GM23338 (cell line): ENCODE measurements around the gene YAP1. TPM values are rescaled to one million over a fixed set of nuclear protein-coding genes. Genes with fewer than 3 reads are reported as not detected.

Experiments used
- ATAC-seq: fragments of 200-7000 bp; cut with Tn5 transposase; 3 replicates; pipeline ENCODE4 v1.9.1; 2020
- DNase-seq: peaks from one replicate; pipeline ENCODE4 v3.0.0-alpha.2; 2015; ENCODE audit warnings: low spot score
- H2AFZ ChIP-seq: fragments of 200-600 bp; sonication (generic); 2 replicates; pipeline ENCODE4 v1.8.0; 2016; ENCODE audit warnings: antibody characterized with exemption, mild to moderate bottlenecking, moderate library complexity
- H3F3A ChIP-seq: fragments of 200-600 bp; sonication (generic); replicated peaks from 2 replicates; pipeline ENCODE4 v1.8.0; 2017; ENCODE audit warnings: antibody characterized with exemption, mixed run types, low read depth
- H3K27ac ChIP-seq: fragments of 200-600 bp; sonication (generic); 2 replicates; pipeline ENCODE4 v1.6.1; 2016; ENCODE audit warnings: low read depth
- H3K27me3 ChIP-seq: fragments of 200-600 bp; sonication (generic); 2 replicates; pipeline ENCODE4 v1.8.0; 2016; ENCODE audit warnings: mild to moderate bottlenecking, mixed run types, moderate library complexity; ENCODE audit not compliant: insufficient read depth
- H3K36me3 ChIP-seq: fragments of 200-600 bp; sonication (generic); 2 replicates; pipeline ENCODE4 v1.8.0; 2016; ENCODE audit warnings: mild to moderate bottlenecking; ENCODE audit not compliant: insufficient read depth
- H3K4me1 ChIP-seq: fragments of 200-600 bp; sonication (generic); 2 replicates; pipeline ENCODE4 v1.8.0; 2016; ENCODE audit warnings: mild to moderate bottlenecking, moderate library complexity; ENCODE audit not compliant: insufficient read depth
- H3K4me2 ChIP-seq: fragments of 200-600 bp; sonication (generic); 2 replicates; pipeline ENCODE4 v1.7.1; 2017; ENCODE audit warnings: mixed run types
- H3K4me3 ChIP-seq: fragments of 200-600 bp; sonication (generic); 2 replicates; pipeline ENCODE4 v1.6.1; 2016; ENCODE audit warnings: mixed run types
- H3K79me2 ChIP-seq: fragments of 200-600 bp; sonication (generic); replicated peaks from 2 replicates; pipeline ENCODE4 v1.8.0; 2017; ENCODE audit warnings: mild to moderate bottlenecking; ENCODE audit not compliant: insufficient read depth
- H3K9me2 ChIP-seq: fragments of 200-600 bp; sonication (generic); 2 replicates; pipeline ENCODE4 v1.8.0; 2017; ENCODE audit not compliant: insufficient read depth
- H4K20me1 ChIP-seq: fragments of 200-600 bp; sonication (generic); replicated peaks from 2 replicates; pipeline ENCODE4 v1.8.0; 2017; ENCODE audit warnings: mild to moderate bottlenecking; ENCODE audit not compliant: insufficient read depth
- H3K27ac Mint-ChIP-seq: 2 replicates; pipeline ENCODE4 v1.8.0; 2020; ENCODE audit warnings: inconsistent platforms, mild to moderate bottlenecking, moderate library complexity, mixed read lengths
- H3K27me3 Mint-ChIP-seq: 3 replicates; pipeline ENCODE4 v1.8.0; 2022; ENCODE audit warnings: low read depth, mild to moderate bottlenecking, moderate library complexity, mixed read lengths, inconsistent platforms; ENCODE audit not compliant: insufficient read depth, poor library complexity
- H3K36me3 Mint-ChIP-seq: 3 replicates; pipeline ENCODE4 v1.8.0; 2021; ENCODE audit warnings: low read depth, mild to moderate bottlenecking, inconsistent platforms, moderate library complexity, mixed read lengths
- H3K4me1 Mint-ChIP-seq: 3 replicates; pipeline ENCODE4 v1.8.0; 2020; ENCODE audit warnings: mild to moderate bottlenecking, inconsistent platforms, mixed read lengths
- H3K4me3 Mint-ChIP-seq: 3 replicates; pipeline ENCODE4 v1.8.0; 2021; ENCODE audit warnings: moderate library complexity, mild to moderate bottlenecking, inconsistent platforms, mixed read lengths
- H3K9me3 Mint-ChIP-seq: 3 replicates; pipeline ENCODE4 v1.8.0; 2020; ENCODE audit warnings: moderate library complexity, mild to moderate bottlenecking, inconsistent platforms, mixed read lengths
- CREB1 ChIP-seq: fragments of 250-450 bp; sonication (Bioruptor Pico); IDR thresholded peaks from 2 replicates; pipeline ENCODE4 v1.5.0; 2020; ENCODE audit warnings: low read depth, mild to moderate bottlenecking, moderate library complexity
- EZH2 ChIP-seq: fragments of 200-600 bp; sonication (generic); IDR thresholded peaks from one replicate; pipeline ENCODE4 v1.8.0; 2017; ENCODE audit warnings: antibody characterized with exemption, mild to moderate bottlenecking, low read depth; ENCODE audit not compliant: unreplicated experiment
- EZH2phosphoT487 ChIP-seq: fragments of 200-600 bp; sonication (generic); IDR thresholded peaks from one replicate; pipeline ENCODE4 v1.8.1; 2018; ENCODE audit warnings: antibody characterized with exemption; ENCODE audit not compliant: unreplicated experiment
- JUNB ChIP-seq: IDR thresholded peaks from one replicate; pipeline ENCODE4 v1.6.1; 2016; ENCODE audit warnings: antibody characterized with exemption; ENCODE audit not compliant: unreplicated experiment
- NANOG ChIP-seq: IDR thresholded peaks from 2 replicates; pipeline ENCODE4 v1.6.1; 2016; ENCODE audit warnings: antibody characterized with exemption, borderline replicate concordance
- POLR2AphosphoS5 ChIP-seq: IDR thresholded peaks from 2 replicates; pipeline ENCODE4 v1.6.1; 2016; ENCODE audit warnings: antibody characterized with exemption, low read depth
- STAT1 ChIP-seq: IDR thresholded peaks from one replicate; pipeline ENCODE4 v1.6.1; 2016; ENCODE audit warnings: antibody characterized with exemption; ENCODE audit not compliant: unreplicated experiment
- ZNF114 ChIP-seq: fragments of 250-450 bp; sonication (Bioruptor Pico); IDR thresholded peaks from 2 replicates; pipeline ENCODE4 v1.5.0; 2020; ENCODE audit warnings: mild to moderate bottlenecking, moderate library complexity
- ZNF331 ChIP-seq: fragments of 250-450 bp; sonication (Bioruptor Pico); IDR thresholded peaks from 2 replicates; pipeline ENCODE4 v1.5.0; 2020; ENCODE audit warnings: low read depth, mild to moderate bottlenecking, moderate library complexity
- polyA plus RNA-seq: library from polyadenylated mRNA; unstranded; fragments of >200 nt; fragmentation: Nextera tagmentation; extraction: Ambion mirVana; gene quantifications from 2 replicates; pipeline ENCODE4 v1.2.1, GENCODE V29; 2016
- total RNA-seq: library from RNA; depleted of rRNA; stranded (reverse); fragments of >200 nt; shearing (Covaris generic); gene quantifications from 2 replicates; pipeline ENCODE4 v1.2.3, GENCODE V29; 2014
- TF ChIP-seq, protein P1 (sequence below): IDR thresholded peaks from 2 replicates; pipeline ENCODE4 v1.6.1; 2016; ENCODE audit warnings: antibody characterized with exemption
- TF ChIP-seq, protein P2 (sequence below), 2 experiments: fragments of 200-600 bp in 1 of 2; sonication (generic) in 1 of 2; conservative IDR thresholded peaks; 2 replicates each; pipeline versions ENCODE4 v1.5.1 to v1.6.1; 2016 to 2017; ENCODE audit warnings: antibody characterized with exemption in 2 of 2, low read depth in 2 of 2, mild to moderate bottlenecking in 2 of 2, moderate library complexity in 1 of 2

YAP1 gene
- total and polyA plus RNA-seq, 2 experiments from 2014 or later = 17.2 to 155 TPM

DNA sequence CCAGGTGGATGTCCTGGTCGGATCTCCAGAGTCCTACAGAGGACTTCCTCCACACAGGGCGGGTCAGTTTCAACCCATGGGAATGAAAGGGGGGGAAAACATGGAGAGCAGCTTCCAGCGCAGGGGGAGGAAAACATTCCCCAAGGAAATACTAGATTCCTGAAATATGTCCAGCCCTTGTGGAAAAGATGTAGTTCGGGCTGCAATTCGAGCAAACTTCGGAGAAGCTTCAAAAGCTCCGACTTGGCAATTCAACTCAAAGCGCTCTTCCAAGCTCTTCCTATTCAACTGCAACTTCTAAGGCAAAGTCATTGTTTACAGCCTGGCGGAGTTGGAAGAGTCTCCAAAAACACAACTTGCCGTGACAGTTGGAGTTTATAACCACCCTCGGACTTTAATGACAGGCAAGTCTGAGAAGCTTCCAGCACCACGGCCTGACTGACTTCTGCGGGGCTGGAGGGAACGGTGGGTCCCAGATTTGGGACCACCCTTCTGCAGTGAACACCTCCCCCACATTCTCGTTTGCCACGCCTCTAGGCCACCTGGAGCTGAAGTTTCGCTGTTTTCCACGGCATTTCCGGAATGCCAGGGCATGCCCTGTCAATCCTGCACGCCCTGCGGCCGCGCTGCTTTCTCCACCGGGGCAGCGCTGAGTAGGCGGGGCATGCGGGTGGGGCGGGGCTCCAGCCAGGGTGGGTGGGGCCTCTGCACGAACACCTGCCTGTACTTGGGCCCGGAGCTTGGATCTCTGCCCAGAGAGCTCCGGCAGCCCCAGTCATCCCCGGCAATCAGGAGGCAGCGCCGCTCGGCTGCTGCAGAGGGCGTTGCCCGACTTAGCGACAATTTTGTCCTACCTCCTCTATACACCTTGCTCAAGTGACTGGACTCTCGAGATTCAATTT, 158.1 kb downstream of the YAP1 start:
- Mint-ChIP-seq H3K27ac (peak overlapping the region; percentile 54; the same call in 1 of the 2 replicates), H3K9me3 (no peaks in the 10 kb centered on the region), H3K4me3 (peak overlapping the region; percentile 64), H3K36me3 (no peaks in the 10 kb centered on the region), H3K4me1 (peaks cover 27% of the 10 kb centered on the region), H3K27me3 (peaks cover 10% of the 10 kb centered on the region)
- Histone ChIP-seq H3K79me2 (no peaks in the 10 kb centered on the region), H3K9me2 (no peaks in the 10 kb centered on the region), H3F3A (no peaks in the 10 kb centered on the region; the same call in 1 of the 2 replicates), H3K27me3 (0 out of 2 replicates have a peak, but pooled peaks cover 3% of the 10 kb centered on the region), H3K4me1 (peaks cover 26% of the 10 kb centered on the region), H3K36me3 (no peaks in the 10 kb centered on the region), H2AFZ (peak overlapping the region; percentile 84), H3K4me2 (peak overlapping the region; percentile 91), H4K20me1 (no peaks in the 10 kb centered on the region), H3K4me3 (peak overlapping the region; percentile 63), H3K27ac (peak overlapping the region; percentile 80)
- DNase-seq (peak; percentile 93), ATAC-seq (peak; percentile 98)
- TF ChIP-seq EZH2 (no peak), JUNB (no peak), ZNF114 (CRISPR knock-in tag) (no peak), EZH2phosphoT487 (no peak), ZNF331 (CRISPR knock-in tag) (no peak), CREB1 (no peak), NANOG (no peak), POLR2AphosphoS5 (peak; percentile 39; the same call in 1 of the 2 replicates), STAT1 (no peak)
- TF ChIP-seq, protein P1, sequence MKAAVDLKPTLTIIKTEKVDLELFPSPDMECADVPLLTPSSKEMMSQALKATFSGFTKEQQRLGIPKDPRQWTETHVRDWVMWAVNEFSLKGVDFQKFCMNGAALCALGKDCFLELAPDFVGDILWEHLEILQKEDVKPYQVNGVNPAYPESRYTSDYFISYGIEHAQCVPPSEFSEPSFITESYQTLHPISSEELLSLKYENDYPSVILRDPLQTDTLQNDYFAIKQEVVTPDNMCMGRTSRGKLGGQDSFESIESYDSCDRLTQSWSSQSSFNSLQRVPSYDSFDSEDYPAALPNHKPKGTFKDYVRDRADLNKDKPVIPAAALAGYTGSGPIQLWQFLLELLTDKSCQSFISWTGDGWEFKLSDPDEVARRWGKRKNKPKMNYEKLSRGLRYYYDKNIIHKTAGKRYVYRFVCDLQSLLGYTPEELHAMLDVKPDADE = 0 out of 2 replicates have a peak, but pooled peaks have one; percentile 9
- TF ChIP-seq, protein P2, sequence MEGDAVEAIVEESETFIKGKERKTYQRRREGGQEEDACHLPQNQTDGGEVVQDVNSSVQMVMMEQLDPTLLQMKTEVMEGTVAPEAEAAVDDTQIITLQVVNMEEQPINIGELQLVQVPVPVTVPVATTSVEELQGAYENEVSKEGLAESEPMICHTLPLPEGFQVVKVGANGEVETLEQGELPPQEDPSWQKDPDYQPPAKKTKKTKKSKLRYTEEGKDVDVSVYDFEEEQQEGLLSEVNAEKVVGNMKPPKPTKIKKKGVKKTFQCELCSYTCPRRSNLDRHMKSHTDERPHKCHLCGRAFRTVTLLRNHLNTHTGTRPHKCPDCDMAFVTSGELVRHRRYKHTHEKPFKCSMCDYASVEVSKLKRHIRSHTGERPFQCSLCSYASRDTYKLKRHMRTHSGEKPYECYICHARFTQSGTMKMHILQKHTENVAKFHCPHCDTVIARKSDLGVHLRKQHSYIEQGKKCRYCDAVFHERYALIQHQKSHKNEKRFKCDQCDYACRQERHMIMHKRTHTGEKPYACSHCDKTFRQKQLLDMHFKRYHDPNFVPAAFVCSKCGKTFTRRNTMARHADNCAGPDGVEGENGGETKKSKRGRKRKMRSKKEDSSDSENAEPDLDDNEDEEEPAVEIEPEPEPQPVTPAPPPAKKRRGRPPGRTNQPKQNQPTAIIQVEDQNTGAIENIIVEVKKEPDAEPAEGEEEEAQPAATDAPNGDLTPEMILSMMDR (conservative IDR thresholded peaks at IDR 0.05; ENCODE audit: low read depth in 2 of 2) = peak; percentile 57 to 76

DNA sequence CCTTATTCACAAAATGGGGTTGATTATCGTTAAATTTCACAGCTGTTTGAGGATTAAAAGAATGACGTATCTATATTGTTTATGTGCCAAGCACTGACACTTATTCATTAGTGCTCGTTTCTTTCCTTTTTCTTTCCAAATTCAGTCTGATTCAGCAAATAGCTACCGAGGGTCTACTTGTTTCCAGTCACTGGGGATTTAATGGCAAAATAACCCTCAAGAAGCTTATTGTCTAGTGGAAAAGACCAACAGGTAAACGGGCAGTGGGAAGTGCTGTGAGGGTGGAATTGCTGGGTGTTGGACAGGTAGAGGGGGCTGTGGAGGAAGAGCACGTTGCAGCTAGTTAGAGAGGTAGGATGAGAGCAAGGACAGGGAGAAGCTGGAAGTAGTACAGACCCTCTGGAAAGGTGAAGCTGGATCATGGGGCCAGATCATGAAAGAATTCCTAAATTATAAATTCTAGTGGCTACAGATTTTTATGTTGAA, 158.8 kb downstream of the YAP1 start:
- Histone ChIP-seq H3K4me3 (peak overlapping the region; percentile 57), H3F3A (no peaks in the 10 kb centered on the region; the same call in 1 of the 2 replicates), H3K4me2 (peak overlapping the region; percentile 83), H3K27me3 (0 out of 2 replicates have a peak, but pooled peaks cover 3% of the 10 kb centered on the region), H3K9me2 (no peaks in the 10 kb centered on the region), H3K36me3 (no peaks in the 10 kb centered on the region), H2AFZ (peak overlapping the region; percentile 72), H3K27ac (no peak overlapping the region), H4K20me1 (no peaks in the 10 kb centered on the region), H3K4me1 (peaks cover 26% of the 10 kb centered on the region), H3K79me2 (no peaks in the 10 kb centered on the region)
- peaks cover 27% of the 10 kb centered on the region for H3K4me1 Mint-ChIP-seq
- ATAC-seq (peak; percentile 59), DNase-seq (peak; percentile 10)
- no peak for TF ChIP-seq EZH2
- TF ChIP-seq, protein P2 (conservative IDR thresholded peaks at IDR 0.05; ENCODE audit: low read depth in 2 of 2) = peak; percentile 29 to 38
- H3K36me3 Mint-ChIP-seq = no peaks in the 10 kb centered on the region
- H3K27ac Mint-ChIP-seq = no peak overlapping the region
- H3K27me3 Mint-ChIP-seq = peaks cover 10% of the 10 kb centered on the region
- no peaks in the 10 kb centered on the region for H3K9me3 Mint-ChIP-seq
- peak overlapping the region; percentile 51 for H3K4me3 Mint-ChIP-seq
